T follicular helper cell (primary cell): ENCODE measurements around the gene IFNAR1.

Experiments
- DNase-seq: peaks from one replicate; pipeline ENCODE4 v3.0.0-alpha.2; 2020; ENCODE audit warnings: low read depth

IFNAR1 gene

GRCh38 chr21:33402001-33402979 lies 77.5 kb downstream of the IFNAR1 start:
- DNase-seq: no peak

- no peak for DNase-seq
These were observed 78.5 kb downstream of the IFNAR1 start, which contains the start of gene IFNGR2 for GRCh38 chr21:33403128-33403785. TSS of gene IFNGR2 (plus strand) at chr21:33403413. CDS start at chr21:33403544, 131 bp downstream.

GRCh38 chr21:33403786-33404585 lies 79.2 kb downstream of the IFNAR1 start:
- no peak for DNase-seq

GRCh38 chr21:33406493-33406892 lies 81.7 kb downstream of the IFNAR1 start:
- no peak for DNase-seq
